HG02973 (cell line): ENCODE measurements around the gene CTNNA1.

Source experiments
- ATAC-seq: cut with Tn5 transposase; IDR thresholded peaks from one replicate; pipeline ENCODE4 v1.9.1; 2021; ENCODE audit warnings: moderate library complexity; ENCODE audit not compliant: unreplicated experiment

CTNNA1 gene

DNA sequence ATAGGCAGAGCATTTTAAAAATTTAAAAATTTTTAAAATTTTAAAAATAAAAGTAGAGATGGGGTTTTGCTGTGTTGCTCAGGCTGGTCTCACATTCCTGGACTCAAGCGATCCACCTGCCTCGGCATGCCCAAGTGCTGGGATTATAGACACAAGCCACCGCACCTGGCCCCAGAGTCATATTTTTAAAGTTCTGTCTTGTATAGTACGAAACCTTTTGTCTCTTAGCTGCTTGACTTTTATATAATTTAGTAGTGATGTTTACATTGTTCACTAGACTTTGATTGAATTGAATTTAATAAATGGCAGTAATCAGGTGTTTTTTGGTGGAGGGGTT, 90.9 kb downstream of the CTNNA1 start:
- no peak for ATAC-seq

DNA sequence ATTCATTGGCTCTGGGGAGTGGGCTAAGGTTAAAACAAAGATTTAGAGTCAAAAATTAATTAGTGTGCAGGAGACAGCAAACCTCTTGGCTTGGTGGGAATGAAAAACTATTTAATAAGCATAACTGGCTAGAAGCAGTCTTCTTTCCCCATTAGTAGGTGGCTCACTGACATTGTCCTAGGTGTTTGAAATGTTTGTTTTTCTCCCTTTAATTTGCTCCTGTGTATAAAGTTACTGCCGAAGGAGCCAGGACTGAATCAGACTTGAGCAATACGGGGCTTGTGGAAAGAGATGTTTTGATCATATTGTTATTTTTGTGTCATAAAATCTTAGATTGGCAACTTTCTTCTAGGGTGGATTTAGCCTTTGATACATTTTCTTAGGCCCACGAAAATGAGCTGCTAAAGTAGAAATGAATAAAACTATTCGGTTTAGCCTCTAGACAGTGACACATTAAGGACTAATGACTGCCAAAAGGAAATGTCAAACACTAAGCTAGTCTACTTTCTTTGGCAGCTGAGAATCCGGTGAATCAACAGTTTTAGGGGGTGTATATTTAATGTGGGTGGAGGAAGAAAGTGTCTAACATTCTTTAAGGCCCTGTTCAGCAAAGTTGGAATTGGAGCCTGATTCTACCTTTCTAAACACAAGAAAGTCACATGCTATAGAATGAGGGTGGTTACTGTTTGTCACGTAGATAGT, 91.7 kb downstream of the CTNNA1 start:
- ATAC-seq: no peak

DNA sequence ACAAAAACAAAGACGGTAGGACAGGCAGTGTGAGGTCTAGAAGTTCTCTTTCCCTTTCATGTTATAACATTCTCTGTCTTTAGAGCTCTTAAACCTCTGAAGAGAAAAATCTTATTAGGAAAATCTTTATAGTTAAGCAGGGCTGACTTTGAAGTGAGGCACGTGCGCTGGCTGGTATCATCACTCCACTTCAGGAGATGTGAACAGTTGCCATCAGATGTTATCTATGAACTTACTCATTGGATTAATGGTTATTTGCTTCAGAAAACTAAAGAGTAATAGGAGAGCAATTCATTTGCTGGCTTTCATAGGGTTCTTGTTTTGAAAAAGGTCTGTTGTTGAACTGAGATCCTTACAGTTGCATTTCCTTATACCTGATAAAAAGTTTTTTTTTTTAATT, 96.2 kb downstream of the CTNNA1 start:
- ATAC-seq: no peak

DNA sequence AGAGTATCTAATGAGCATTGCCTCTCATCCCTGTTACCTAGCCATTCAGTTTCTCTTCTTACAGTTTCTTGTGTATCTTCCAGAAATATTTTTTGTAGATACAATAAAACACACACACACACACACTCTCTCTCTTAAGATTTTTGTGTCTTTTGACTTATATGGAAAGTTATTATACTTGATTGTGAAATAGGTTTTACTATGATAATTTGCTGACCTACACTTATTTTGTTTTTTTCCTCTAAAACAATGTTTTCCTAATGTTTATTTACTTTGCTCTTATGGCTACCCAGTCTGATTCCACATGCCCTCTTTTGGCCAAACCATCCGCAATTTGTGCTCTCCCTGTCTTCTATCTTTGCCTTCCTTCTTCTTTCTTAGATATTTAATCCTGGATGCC, 96.7 kb downstream of the CTNNA1 start:
- ATAC-seq: no peak

DNA sequence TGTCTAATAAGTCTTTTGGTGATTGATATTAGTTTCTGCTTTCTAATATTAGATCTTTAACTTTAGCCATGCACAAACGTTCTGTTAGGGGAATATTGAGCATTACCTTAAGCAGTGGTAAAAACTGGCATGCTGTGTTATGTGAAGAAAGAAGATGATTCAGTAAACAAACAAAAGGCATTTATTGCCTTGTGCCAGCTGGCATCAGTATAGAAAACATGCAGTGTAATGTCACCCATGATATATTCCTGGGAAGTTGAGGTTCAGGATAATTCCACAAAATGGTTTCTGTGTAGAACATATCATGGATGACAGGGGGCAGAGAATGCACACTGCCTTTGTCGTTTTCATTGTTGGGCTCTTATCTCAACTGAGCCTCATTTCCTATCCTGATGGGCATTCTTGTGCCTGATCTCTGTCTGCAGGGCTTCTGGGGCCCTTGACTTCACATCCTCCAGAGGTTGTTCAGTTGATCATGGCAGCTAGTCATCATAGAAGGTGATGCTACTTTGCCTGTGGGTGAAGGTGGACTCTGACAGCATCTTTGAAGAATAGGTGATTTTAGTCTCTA, 97.7 kb downstream of the CTNNA1 start:
- ATAC-seq: no peak

DNA sequence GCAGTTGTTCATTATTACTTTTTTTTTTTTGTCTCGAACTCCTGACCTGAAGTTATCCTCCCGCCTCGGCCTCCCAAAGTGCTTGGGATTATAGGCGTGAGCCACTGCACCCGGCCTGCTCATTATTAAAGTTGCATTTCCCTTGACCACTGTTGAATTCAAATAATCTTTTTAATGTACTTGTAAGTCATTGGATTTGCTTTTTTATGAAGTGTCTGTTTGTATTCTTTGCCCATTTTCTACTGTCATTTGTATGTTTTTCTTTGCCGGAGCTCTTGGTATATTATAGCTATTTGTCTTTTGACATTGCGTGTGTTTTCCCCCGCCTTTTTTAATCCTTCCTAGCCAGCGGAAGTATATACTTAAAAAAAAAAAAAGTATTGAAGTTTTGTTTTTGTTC, 99.9 kb downstream of the CTNNA1 start:
- ATAC-seq: no peak

DNA sequence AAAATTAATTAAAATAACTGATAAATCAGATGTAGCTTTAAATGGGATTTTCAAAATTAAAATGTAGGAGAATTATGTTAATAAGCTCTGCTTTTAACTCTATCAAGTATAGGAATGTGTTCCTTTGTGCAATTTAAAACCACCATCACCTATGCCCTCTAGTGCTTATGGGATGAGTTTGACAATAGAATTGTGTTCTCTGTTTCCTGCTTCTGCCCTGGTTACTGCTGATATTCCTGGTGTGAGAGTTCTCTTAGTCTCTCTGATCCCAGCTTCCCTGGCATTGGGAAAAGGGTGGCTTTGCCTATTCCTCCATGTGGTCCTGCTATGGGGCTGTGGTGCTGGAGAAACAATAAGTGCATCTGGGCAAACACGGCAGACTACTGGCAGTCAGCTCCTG, 113.8 kb downstream of the CTNNA1 start:
- no peak for ATAC-seq

DNA sequence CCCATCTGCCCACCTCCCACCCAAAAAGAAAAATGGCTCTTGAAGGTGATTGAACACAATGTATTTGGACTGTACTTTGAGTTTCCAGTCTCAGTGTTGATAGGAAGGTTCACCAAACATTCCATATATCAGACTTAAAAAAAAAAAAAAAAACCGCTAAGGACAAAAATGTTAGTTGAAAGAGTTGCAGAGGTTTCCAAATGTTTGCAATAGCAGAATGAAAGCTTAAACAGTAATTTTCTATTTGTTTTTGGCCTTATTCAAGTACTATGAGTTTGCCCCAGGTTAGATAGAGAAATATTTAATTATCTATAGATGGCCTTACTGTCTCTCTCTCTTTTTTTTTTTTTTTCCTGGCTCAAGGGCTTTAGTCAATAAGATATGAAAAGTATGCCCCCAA, 115.8 kb downstream of the CTNNA1 start:
- no peak for ATAC-seq

DNA sequence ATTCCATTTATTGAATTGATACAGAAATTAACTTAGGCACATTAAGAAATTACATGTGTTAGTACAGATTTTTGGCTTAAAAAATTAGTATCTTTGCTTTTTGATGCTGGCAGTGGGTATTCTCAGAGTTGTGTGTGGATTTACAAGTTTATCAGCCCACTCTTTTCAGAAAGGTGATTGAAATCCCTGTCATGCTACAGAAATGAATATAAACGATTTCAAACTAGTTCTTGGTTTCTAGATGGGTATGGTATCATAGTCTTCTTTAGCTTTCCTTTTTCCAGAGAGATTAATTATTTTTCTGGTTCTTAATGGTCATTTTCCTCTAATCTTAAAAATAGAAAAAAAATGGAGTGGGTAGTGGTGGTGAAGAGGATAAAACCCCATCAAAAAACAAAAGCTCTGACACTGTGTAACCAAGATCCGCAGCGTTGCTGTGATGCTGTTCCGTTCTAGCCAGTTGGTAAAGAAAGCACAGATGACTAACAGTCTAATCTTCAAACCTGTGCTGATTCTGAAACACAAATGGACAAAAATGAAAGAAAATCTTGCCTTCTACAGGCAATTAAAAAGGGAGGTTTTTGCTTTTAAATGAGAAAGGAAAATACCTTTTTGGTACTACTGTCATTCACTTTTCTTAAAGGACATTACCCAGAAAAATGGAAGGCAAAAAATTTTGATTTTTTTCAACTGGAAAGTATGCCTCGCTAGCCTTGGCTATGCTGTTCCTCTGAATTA, 116.7 kb downstream of the CTNNA1 start:
- no peak for ATAC-seq

DNA sequence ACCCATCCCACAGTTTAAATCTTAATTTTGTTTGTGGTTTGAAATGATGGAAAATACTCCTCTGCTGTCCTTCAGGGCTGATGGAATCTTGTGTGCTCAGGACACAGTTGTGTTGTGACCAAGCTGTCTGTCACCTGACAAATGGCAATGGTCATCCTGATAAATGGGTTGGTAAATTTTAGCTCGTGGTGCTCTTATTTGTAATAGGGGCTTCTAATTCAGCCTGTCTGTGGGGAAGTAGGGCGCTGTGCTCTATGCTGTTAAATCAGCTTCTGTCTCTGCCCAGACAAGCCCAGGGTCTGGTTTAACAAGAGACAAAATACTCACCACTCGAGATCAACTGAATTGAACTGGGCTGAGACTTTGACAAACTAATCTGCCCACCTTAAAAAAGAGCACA, 117.4 kb downstream of the CTNNA1 start:
- no peak for ATAC-seq

DNA sequence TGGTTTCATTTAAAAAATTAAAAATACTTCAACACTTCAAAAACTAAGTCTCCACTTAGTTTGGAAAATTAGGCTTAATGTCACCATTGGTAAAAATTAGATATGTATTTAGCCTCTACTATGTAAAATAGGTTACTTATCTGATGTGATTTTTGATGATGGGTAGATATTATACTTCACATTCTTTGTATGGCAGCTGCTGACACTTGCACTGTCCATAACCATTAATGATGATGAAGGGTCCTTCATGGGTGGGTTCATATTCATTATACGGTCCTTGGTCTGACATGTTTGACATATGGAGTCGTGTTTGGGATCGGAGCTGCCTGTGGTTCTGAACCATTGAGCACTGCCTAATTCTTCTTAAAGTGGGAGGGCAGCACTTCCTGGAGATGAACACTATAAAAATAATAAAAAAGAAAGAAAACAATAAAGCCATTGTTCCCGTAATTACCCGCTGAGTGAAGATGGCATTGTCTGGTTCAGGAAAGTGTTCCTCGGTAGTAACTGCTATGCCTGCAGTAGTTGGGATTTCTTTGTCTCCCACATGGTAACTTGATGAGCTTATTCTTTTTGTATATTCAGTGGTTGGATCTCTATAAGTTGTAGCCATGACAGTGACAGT, 119.7 kb downstream of the CTNNA1 start:
- ATAC-seq: no peak

DNA sequence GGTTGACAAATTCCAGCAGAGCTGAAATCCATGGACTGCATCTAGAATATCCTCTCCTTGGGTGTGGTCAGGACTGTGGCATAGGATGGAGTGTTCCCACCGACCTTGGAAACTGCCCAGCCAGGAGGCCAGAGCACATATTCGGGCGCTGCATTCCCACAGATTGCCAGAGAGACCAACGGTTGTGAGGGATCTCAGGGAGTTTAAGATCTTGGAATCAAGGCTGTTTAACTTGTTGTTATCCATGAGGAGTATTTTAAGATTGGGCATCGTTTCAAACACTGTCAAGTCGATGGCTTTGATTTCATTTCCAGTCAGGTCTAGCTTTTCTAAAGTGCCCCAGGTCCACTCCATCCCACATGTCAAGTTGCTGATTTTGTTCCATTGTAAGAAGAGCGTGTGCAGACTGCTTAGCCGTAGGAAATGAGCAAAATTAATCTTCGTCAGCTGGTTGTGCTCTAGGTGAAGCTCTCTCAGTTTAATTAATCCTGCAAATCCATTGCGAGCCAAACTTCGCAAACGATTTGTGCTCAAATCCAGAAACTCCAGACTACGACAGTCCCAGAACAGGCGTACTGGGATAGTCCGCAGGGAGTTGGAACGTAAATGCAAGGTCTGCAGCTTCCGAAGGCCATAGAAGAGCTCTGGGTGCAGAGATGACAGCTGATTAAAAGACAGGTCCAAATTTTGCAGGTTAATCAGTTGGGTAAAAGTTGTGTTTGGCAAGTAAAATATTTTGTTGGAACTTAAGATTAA, 120.4 kb downstream of the CTNNA1 start:
- no peak for ATAC-seq

DNA sequence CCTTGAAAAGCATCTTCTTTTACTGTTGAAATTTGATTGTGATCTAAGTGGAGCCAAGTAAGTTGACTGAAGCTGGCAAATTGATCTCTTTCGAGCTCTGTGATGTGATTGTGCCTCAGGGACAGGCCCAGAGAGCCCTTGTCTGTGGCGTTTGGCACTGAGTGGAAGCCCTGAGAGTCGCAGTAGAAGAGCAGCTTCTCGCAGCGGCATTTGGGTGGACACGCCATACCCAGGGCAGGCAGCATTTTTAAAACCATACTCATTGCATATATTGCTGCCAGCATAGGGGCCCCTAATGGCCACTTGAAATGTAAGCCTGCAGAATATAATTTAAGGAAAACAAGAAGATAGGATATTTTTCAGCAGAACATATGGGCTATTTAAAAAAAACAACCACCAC, 121.0 kb downstream of the CTNNA1 start:
- ATAC-seq: no peak

DNA sequence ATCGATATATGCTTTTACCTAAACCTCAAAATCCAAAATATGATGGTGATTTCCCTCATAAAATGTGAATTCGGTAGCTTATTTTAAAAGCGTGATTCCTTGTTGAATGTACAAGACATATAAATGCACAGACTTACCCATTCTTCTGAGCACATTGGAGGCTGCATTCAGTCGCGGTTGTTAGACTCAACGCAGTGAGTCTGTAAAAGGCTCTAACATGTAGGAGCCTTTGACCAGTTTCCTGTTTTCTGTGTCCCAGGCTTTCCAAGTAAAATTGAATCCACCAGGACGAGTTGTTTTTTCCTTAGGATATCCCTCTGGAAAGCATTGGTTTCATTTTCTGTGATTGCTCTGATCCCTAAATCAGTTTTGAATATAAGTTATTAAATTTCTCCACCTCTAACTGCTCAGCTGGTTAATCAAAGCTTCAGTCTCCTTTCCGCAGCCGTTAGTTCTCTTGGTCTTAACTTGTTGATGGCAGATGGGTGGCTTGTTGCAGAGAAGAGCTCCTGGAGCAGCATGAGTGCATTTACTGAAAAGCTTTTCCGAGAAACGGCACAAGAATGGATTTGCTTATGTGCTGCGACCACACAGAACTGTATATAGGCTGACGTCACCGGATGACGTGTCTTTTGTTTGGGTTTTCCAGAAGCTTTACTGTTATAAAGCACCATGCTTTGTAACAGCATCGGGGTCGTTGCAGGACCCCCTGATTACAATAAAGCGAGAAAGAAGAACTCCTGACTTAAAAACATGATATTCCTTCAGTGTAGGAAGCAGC, 121.7 kb downstream of the CTNNA1 start, which contains the start of gene LRRTM2:
TSS of gene LRRTM2 (minus strand) at position 565 of the 781 bp plus-strand sequence. CDS start at position 141, 424 bp downstream.
- no peak for ATAC-seq

DNA sequence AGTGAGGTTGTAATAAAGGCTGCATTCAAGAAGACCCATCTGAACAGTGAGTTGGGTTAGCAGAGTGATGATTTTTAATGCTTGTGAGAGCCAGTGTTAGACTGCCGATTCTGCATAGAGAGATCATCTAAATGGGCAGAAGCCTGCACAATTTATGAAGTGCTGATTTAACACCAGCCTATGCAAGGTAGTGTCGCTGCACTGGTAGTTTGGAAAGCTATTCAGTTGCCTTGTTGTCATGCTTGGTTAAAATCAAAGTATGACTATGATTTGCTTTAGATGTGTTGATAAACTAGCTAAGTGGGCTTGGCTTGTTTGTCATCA, 122.3 kb downstream of the CTNNA1 start:
- no peak for ATAC-seq

DNA sequence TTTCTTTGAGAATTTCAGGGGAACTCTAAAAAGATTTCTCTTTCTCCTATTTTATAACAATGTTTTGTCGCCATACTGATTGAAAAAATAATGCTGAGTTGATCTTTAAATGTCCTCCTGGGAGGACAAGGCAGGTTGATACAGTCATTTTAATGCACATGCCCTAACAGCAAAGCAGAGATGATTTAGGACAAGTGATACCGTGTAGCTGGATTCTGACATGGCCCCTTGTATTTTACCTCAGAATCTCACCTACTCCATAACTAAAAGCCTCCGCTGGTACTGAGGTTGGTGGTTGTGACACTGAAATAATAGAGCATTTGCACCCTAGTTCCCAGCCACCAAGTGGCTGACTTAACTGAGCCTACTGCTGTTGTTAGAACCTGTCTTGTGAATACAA, 122.7 kb downstream of the CTNNA1 start:
- no peak for ATAC-seq

DNA sequence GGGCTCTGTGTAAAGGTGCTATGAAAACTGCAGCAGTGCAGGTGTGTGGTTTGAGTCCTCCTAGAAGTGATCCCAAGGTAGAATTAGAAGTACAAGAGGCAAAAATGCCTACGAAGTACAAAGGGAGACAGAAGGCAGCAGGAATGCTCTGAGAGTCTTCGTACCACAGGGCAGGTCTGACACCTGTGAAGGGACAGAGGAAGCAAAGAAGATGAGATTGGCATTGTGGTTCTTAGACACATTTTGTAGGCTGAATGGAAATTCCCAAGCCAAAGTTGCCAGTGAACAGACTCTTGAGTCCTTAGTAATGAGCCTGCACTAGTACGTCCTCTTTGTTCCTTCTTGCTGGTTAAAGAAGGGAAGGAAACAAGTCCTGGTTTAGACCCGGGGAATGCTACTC, 123.6 kb downstream of the CTNNA1 start:
- ATAC-seq: no peak

DNA sequence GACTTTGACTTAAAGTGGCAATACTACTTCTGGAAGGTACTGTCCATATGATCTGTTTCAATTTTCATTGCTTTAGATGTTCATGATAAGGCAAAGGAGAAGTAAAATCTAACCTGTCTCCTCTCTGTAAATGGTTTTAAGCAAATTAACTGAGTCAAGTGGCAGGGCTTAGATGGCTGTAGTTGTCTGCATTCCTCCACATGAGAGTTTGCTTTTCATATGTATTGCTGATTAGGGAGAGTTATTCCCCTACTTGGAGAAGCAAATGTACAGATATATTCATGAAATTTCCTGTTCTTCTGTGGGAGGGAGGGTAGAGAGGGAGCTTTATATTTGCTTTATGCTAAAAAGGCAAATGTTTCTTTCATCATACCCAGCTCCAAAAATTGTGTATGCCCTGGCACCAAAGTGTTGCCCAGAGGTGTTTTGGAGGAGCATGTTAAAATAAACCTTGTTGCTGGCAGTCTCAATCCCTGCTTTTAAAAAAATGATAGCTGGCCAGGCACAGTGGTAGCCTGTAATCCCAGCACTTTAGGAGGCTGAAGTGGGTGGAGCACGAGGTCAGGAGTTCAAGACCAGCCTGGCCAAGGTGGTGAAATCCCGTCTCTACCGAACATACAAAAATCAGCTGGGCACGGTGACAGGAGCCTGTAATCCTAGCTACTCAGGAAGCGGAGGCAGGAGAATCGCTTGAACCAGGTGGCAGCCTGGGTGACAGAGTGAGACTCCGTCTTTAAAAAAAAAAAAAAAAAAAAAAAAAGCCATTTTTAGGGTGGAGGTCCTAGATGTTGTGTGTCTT, 125.4 kb downstream of the CTNNA1 start:
- ATAC-seq: no peak

DNA sequence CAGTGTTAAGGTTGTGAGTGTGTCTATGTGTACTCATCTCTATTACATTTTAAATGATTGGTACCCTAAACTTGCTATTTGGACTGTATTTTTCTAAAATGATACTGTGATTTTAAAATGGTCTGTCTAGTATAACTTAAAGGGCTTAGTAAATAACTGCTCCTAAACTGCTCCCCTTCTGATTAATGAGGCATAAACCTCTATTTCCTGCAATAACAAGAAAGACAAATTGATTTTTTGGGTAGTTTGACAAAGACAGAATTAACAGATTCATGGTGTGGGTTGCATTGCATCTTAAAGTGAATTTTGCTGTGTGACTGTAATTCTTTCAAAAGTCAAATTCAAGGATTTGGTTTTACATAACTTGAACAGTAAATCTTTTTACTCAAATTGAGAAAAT, 130.0 kb downstream of the CTNNA1 start:
- ATAC-seq: no peak

DNA sequence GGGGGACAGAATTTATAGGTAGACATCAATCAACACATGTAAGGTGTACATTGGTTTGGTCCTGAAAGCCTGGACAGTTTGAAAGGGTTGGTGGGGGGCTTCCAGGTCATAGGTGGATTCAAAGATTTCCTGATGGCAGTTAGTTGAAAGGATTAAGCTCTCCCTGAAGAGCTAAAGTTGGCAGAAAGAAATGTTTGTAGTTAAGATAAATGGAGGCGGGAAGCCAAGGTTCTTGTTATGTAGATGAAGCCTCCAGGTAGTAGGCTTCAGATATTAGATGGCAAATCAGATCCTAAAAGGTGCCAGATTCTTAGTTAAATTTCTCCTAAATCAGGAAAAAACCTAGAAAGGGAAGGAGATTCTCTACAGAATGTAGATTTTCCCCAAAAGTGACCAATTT, 130.9 kb downstream of the CTNNA1 start:
- no peak for ATAC-seq
